K562 (cell line): ENCODE measurements around the gene ANKRD11. TPM values are rescaled to one million over a fixed set of nuclear protein-coding genes. Genes with fewer than 3 reads are reported as not detected.

Experiments used
- ATAC-seq: fragments of 200-7000 bp; cut with Tn5 transposase; 3 replicates; pipeline ENCODE4 v1.9.1; 2020; ENCODE audit warnings: moderate library complexity
- BruUV-seq: library from RNA; stranded (reverse); fragments of 400-500 nt; replicated peaks from 2 replicates; lab custom pipeline; 2021; lab: Mats Ljungman, UMichigan
- CTCF ChIA-PET: fragments of 300-600 bp; formaldehyde crosslinking; extraction: SDS; loops from one replicate; lab custom pipeline; 2021; ENCODE audit warnings: low intra/inter-chr PET ratio; lab: Yijun Ruan, JAX
- POLR2A ChIA-PET: fragments of 300-600, 350-650 bp; sonication (Branson Sonifier 250); formaldehyde crosslinking; extraction: SDS; loops from one replicate; lab custom pipeline; 2021; ENCODE audit warnings: antibody characterized with exemption, inconsistent platforms; lab: Yijun Ruan, JAX
- DNase-seq, 4 experiments: peaks; one replicate each; pipeline versions ENCODE4 v3.0.0 to v3.0.0-alpha.2; 2011 to 2018; ENCODE audit warnings: low spot score in 3 of 4, mixed read lengths in 3 of 4; ENCODE audit errors: extremely low read depth in 1 of 4
- FAIRE-seq: peaks from 2 replicates; lab custom pipeline; 2011; peaks lifted over from hg19 to GRCh38; lab: Jason Lieb, UNC
- H2AFZ ChIP-seq: 2 replicates; pipeline ENCODE4 v1.6.0; 2011; ENCODE audit warnings: low read depth, low read length, control low read depth, inconsistent platforms
- H3K27ac ChIP-seq: fragments of 200-600 bp; 3 replicates; pipeline ENCODE4 v1.8.0; 2011; ENCODE audit warnings: low read depth, mild to moderate bottlenecking, control low read depth, inconsistent platforms, low read length, moderate library complexity, mixed read lengths; ENCODE audit errors: extremely low read depth
- H3K27me3 ChIP-seq, 2 experiments: fragments of 300-600 bp in 1 of 2; 2 replicates in 1 of 2; 3 replicates in 1 of 2; pipeline versions ENCODE4 v1.6.0 to v1.8.0; 2011; ENCODE audit warnings: inconsistent platforms in 2 of 2, low read length in 2 of 2, mild to moderate bottlenecking in 1 of 2, mixed read lengths in 1 of 2, moderate library complexity in 1 of 2; ENCODE audit not compliant: control insufficient read depth in 2 of 2, insufficient read depth in 2 of 2
- H3K36me3 ChIP-seq: fragments of 300-600 bp; 3 replicates; pipeline ENCODE4 v1.8.0; 2011; ENCODE audit warnings: mild to moderate bottlenecking, low read length, inconsistent platforms; ENCODE audit not compliant: control insufficient read depth, insufficient read depth
- H3K4me1 ChIP-seq, 2 experiments: fragments of 200-600 bp in 1 of 2; replicated peaks in 1 of 2; 2 replicates in 1 of 2; 3 replicates in 1 of 2; pipeline versions ENCODE4 v1.5.1 to v1.8.0; 2011; ENCODE audit warnings: inconsistent platforms in 2 of 2, low read length in 2 of 2, mild to moderate bottlenecking in 1 of 2, mixed read lengths in 1 of 2, moderate library complexity in 1 of 2; ENCODE audit not compliant: control insufficient read depth in 2 of 2, insufficient read depth in 2 of 2
- H3K4me2 ChIP-seq: 2 replicates; pipeline ENCODE4 v1.6.1; 2011; ENCODE audit warnings: low read length, control low read depth, inconsistent platforms, mixed read lengths; ENCODE audit not compliant: insufficient read depth
- H3K4me3 ChIP-seq: fragments of 200-600 bp; sonication (generic), shearing (Covaris generic); 2 replicates; pipeline ENCODE4 v1.5.1; 2016; ENCODE audit warnings: control low read depth, inconsistent platforms
- H3K79me2 ChIP-seq: fragments of 200-600 bp; 3 replicates; pipeline ENCODE4 v1.8.0; 2011; ENCODE audit warnings: low read length, inconsistent platforms; ENCODE audit not compliant: control insufficient read depth, insufficient read depth
- H3K9ac ChIP-seq, 2 experiments: 2 replicates each; pipeline versions ENCODE4 v1.6.0 to v1.6.1; 2011; ENCODE audit warnings: low read depth in 2 of 2, low read length in 2 of 2, control low read depth in 1 of 2, inconsistent platforms in 1 of 2, mild to moderate bottlenecking in 1 of 2, mixed read lengths in 1 of 2; ENCODE audit not compliant: insufficient read depth in 1 of 2
- H3K9me1 ChIP-seq: one replicate; pipeline ENCODE4 v1.6.0; 2011; ENCODE audit warnings: inconsistent platforms, mild to moderate bottlenecking, low read length, moderate library complexity; ENCODE audit not compliant: control insufficient read depth, insufficient read depth
- H3K9me3 ChIP-seq: replicated peaks from 2 replicates; pipeline ENCODE4 v1.5.1; 2011; ENCODE audit warnings: low read depth, low read length, inconsistent platforms; ENCODE audit not compliant: control insufficient read depth, insufficient read depth
- H4K20me1 ChIP-seq: replicated peaks from 2 replicates; pipeline ENCODE4 v1.6.1; 2011; ENCODE audit warnings: low read length, inconsistent platforms, mixed read lengths; ENCODE audit not compliant: control insufficient read depth, insufficient read depth
- CREB5 ChIP-seq: fragments of 250-450 bp; sonication (Bioruptor Pico); IDR thresholded peaks from 2 replicates; pipeline ENCODE4 v1.5.0; 2020; ENCODE audit warnings: mild to moderate bottlenecking
- NR3C1 ChIP-seq: sonication (generic); formaldehyde crosslinking; IDR thresholded peaks from 2 replicates; pipeline ENCODE4 v1.8.1; 2022; ENCODE audit warnings: missing genetic modification reagents
- POLR2G ChIP-seq: fragments of 200-400 bp; formaldehyde crosslinking; IDR thresholded peaks from 2 replicates; pipeline ENCODE4 v1.6.1; 2017; ENCODE audit warnings: low read depth, mild to moderate bottlenecking, antibody characterized with exemption, low read length, moderate library complexity
- RBM22 ChIP-seq: fragments of 200-400 bp; formaldehyde crosslinking; IDR thresholded peaks from 2 replicates; pipeline ENCODE4 v1.6.1; 2018; ENCODE audit warnings: low read length, low read depth; ENCODE audit not compliant: poor library complexity, severe bottlenecking
- SUPT5H ChIP-seq: fragments of 450-650 bp; IDR thresholded peaks from 2 replicates; pipeline ENCODE4 v1.6.1; 2016
- WGBS: fragments of 100-300 bp; shearing (Covaris generic); methylation state at CpG from one replicate; pipeline ENCODE4 v1.1.6; 2016; ENCODE audit warnings: low coverage, mixed read lengths; ENCODE audit not compliant: insufficient coverage; ENCODE audit errors: missing lambda C conversion rate; 5-methylcytosine and 5-hydroxymethylcytosine counted together
- in situ Hi-C: fragments of 300-500 bp; cut with MboI; formaldehyde crosslinking; loops from 4 replicates; pipeline ENCODE4 v1.15.0; 2018; ENCODE audit warnings: inconsistent platforms, mixed read lengths
- intact Hi-C: fragments of 100-400 bp; cut with micrococcal nuclease; formaldehyde crosslinking; loops from 2 replicates; pipeline ENCODE4 v1.14.2; 2022
- polyA plus RNA-seq, 8 experiments: library from polyadenylated mRNA; depleted of rRNA in 4 of 8; stranded (reverse) in 5 of 8; unstranded in 3 of 8; fragments of >200 nt; fragmentation: Nextera tagmentation in 2 of 8; fragmentation: Illumina TruSeq in 1 of 8; extraction: Ambion mirVana in 2 of 8; extraction: Trizol in 1 of 8; gene quantifications; 2 replicates each; pipeline versions ENCODE4 v1.2.1 to v1.2.3, GENCODE V29; 2011 to 2014; ENCODE audit warnings: inconsistent platforms in 1 of 8, missing spikeins in 1 of 8
- total RNA-seq, 7 experiments: library from RNA; depleted of rRNA in 6 of 7; stranded (reverse); fragments of >200 nt in 6 of 7; fragmentation: Illumina TruSeq in 2 of 7; extraction: Trizol in 2 of 7; gene quantifications; 2 replicates each; pipeline versions ENCODE4 v1.2.1 to v1.2.3, GENCODE V29; 2011 to 2021; ENCODE audit warnings: low replicate concordance in 1 of 7

ANKRD11 gene
- total and polyA plus RNA-seq, 9 of the 15 experiments (the other 6 are each of a cell fraction or from before 2014, with no cell fraction given), result 4.7 to 126 (median 31.7) TPM

GRCh38 chr16:89266521-89267134 is 223.7 kb downstream of the ANKRD11 start:
- ATAC-seq (peak; percentile 29), DNase-seq (no peak), FAIRE-seq (no peak)
- WGBS, result 92% methylated on average over 13 of the region's 17 CpGs
- Histone ChIP-seq H3K79me2 (no peaks in the 10 kb centered on the region; the same call in 2 of the 3 replicates), H4K20me1 (no peaks in the 10 kb centered on the region), H3K36me3 (peaks cover 48% of the 10 kb centered on the region), H3K27me3 (no peaks in the 10 kb centered on the region), H3K27ac (no peak overlapping the region), H3K9ac (peak overlapping the region in 1 of 2 experiments; percentile 58; a peak in 1 of 4 replicates), H2AFZ (no peak overlapping the region), H3K9me3 (no peaks in the 10 kb centered on the region), H3K4me3 (no peak overlapping the region), H3K4me1 (peaks cover 0 to 27% of the 10 kb centered on the region in 2 experiments; a peak in 2 of 5 replicates), H3K9me1 (no peaks in the 10 kb centered on the region), H3K4me2 (no peak overlapping the region)
- ChIA-PET POLR2A (interaction anchor here (0.6 to 0.8 kb wide), 2 partner anchors 20 to 25 kb away, joined by 3 to 5 read pairs; no protein-coding TSS in a partner anchor), CTCF (no interaction called here)
- TF ChIP-seq SUPT5H (0 out of 2 replicates have a peak, but pooled peaks have one; percentile 6), RBM22 (peak; percentile 87), CREB5 (CRISPR knock-in tag) (no peak), POLR2G (peak; percentile 71), NR3C1 (CRISPR knock-in tag) (no peak)
- intact Hi-C loops, result no loop called here
- in situ Hi-C loops, result no loop called here
- BruUV-seq, result no TSS peak
